Amygdala (tissue), 56 donors: ENCODE data around the gene CDC5L.

Source experiments
- DNase-seq, 56 donors: peaks; one replicate each; lab custom pipeline; 2025; lab: John Stamatoyannopoulos, UW

The CDC5L gene

GRCh38 chr6:44410363-44410762 is 22.9 kb downstream of the CDC5L start:
- no peak for DNase-seq

DNA sequence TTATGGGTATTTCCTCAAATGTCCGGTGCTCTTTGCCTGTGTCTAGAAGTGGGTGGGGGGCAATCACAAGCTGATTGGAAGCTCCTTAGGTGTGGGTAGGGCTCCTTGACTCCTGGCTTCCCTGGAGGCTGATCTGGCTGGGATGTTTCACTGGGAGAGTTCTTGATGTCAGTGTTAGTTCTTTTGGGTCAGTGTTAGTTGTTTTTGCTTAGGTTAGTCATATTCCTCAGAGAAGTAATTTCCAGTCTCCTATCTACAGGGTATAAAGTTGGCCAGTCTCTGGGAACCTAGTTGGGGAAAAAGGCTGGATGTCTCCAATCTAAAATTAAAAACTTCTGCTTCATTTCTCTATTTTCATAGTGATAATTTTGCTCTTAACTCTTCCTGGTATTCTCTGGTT is 23.6 kb downstream of the CDC5L start:
- no peak for DNase-seq

DNA sequence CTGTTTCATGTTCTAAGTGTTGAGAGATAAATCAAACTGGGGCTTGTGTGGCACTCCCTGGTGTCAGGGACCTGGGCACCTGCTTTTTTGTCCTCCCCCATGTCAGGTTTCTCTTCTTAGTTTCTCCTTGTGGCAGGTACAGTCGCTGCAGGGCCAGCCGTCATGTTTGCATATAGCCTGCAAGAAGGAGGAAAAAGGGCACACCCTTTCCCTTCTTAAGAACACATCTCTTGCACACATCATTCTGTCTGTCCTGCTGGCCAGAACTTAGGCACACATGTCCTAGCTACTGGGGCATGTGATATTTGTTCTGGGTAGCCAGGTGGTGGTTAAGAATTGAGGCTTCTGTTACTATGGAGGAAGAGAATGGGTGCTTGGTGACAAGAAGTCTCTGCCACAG is 27.9 kb downstream of the CDC5L start:
- DNase-seq, result no peak

DNA sequence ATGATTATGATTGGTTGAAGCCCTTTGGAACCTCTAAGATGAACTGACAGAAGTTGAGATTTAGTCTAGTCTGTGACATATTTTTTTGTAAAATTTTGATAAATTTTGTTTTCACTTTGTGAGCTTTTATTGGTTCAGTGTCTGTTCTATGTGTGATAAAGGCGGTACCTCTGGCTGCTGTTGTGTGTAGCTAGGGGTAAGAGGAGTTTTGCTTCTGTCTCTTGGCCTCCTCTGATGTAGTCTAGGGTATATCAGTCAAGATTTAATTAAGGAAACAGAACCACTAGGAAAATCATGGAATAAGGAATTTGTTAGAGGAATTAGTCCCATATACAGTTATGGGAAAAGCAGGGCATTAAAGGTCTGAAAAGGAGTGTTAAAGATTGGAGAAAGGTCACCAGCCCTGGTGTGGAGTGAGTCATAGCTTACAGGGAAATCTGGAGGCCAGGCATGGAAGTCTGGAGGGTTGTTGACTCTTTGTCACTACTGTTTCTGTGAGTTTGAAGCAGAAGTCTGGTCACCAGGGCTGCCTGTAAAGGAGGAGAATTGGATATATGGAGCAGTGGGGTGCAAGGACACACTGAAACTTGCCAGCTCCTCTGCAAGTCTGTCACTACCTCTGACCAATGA is 28.5 kb downstream of the CDC5L start:
- no peak for DNase-seq

DNA sequence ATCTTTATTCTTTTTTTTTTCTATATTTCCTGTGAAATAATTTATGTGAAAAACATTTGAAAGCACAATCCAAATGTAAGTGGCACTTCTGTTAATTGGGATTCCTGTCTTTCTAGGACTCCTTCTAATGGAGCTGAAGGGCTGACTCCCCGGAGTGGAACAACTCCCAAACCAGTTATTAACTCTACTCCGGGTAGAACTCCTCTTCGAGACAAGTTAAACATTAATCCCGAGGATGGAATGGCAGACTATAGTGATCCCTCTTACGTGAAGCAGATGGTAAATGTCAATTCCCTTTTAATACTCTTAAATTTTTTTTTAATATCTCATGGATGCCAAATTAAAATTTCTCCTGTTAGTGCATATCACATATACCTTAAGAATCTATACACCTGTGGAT is 35.0 kb downstream of the CDC5L start:
- no peak for DNase-seq

DNA sequence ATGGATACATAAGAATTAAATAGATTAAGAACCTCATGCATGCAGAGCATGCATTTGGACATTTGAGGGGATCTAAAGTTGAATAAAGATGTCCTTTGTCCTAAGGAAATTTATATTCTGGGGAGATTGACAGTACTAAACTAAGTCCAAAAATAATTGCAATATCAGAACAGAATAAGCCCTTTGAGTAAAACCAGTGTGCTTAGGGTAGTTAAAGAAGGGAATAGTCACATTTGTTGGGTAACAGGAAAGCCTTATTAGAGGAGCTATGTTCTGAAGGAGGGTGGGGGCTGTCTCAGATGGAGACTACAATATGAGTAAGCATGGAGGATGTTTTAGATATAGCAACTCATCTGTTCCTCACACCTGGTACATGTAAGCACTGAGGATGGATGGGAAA is 35.8 kb downstream of the CDC5L start:
- DNase-seq, result no peak

- no peak for DNase-seq
Measured at GRCh38 chr6:44425951-44426350, 38.4 kb downstream of the CDC5L start.

DNA sequence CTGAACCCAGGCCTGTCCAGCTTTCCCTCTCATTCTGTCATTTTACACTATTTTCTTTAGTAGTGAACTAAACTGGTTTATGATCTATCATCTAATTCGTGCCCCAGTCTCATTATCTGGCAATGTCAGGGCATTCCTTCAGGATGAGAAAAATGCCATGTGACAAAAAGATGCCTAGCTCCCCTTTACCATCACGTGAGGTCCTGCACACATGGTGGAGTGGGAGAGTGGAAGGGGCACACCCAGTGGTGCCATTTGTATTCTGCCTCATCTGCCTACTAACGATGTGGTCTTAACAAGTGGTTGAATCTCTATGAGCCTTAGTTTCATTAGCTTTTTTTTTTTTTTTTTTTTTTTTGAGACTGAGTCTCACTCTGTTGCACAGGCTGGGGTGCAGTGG is 41.2 kb downstream of the CDC5L start:
- DNase-seq, result no peak

DNA sequence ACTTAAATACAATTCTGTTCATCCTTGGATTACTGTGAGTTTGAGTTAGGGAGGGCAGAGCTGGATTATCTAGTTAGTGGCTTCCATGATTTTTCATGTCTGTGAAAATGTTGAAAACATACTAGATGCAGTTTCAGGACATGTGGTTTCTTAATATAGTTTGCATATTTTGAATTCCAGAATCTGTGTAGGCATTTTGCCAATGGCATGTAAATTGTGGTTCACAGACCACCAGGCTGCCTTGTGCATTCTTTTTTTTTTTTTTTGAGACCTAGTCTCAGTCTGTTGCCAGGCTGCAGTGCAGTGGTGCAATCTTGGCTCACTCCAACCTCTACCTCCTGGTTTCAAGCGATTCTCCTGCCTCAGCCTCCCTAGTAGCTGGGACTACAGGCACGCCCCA is 42.8 kb downstream of the CDC5L start:
- no peak for DNase-seq

GRCh38 chr6:44431118-44431725 is 43.7 kb downstream of the CDC5L start:
- peak in 9 of 56 donors; percentile 3 to 68 (median 9) for DNase-seq

GRCh38 chr6:44432227-44432626 is 44.7 kb downstream of the CDC5L start:
- DNase-seq, result no peak

DNA sequence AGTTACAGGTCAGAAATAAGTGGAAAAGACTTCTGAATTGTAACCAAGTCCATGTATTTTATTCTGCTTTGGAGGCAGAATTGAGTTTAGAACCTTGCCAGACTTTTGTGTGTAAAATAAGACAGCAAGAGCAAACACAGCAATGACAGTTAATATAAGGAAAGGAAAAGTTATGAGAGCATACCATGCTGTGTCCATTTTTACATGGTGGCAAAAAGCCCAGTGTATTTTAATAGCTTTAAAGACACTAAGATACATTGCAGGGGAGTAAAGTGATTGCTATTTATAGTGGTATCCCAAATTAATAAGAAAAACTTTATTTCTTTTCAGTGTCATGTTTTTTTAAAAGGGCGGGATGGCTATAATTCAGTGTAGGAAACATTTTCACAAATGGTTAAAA is 45.2 kb downstream of the CDC5L start:
- DNase-seq, result no peak

GRCh38 chr6:44435500-44435899 is 48.0 kb downstream of the CDC5L start:
- DNase-seq, result no peak

DNA sequence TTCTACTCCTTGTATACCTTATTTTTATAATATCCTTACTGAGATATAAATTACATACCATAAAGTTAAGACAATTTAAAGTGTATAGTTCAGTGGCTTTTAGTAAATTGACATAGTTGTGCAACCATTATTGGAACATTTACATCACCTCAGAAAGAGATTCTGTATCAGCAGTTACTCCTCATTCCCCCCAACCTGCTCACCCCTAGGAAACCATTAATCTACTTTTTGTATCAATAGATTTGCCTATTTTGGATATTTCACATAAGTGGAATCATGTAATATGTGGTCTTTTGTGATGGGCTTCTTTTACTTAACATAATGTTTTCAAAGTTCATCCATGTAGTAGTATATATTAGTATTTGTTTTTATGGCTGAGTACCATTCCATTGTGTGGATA is 51.3 kb downstream of the CDC5L start:
- DNase-seq, result no peak

GRCh38 chr6:44439270-44440045 is 52.0 kb downstream of the CDC5L start:
- DNase-seq, result no peak

DNA sequence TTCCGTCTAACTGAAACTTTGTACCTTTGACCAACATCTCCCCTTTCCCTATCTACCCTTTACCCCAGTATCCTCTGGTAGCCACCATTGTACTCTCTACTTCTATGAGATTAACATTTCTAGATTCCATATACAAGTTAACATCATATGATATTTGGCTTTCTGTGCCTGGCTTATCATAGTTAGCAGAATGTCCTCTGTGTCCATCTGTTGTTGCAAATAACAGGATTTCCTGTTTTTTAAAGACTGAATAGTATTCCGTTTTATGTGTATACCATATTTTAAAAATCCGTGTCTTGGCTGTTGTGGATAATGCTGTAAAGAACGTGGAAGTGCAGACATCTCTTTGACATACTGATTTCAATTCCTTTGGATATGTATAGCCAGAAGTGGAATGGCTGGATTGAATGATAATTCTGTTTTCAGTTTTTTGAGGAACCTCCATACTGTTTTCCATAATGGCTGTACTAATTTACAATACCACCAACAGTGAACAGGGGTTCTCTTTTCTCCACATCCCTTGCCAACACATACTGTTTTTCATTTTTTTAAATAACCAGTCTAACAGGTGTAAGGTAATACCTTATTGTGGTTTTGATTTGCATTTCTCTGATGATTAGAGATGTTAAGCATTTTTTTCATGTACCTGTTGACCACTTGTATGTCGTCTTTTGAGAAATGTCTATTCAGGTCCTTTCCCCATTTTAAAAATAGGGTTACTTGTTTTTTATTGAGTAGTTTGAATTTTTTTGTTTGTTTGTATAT is 53.8 kb downstream of the CDC5L start:
- no peak for DNase-seq

DNA sequence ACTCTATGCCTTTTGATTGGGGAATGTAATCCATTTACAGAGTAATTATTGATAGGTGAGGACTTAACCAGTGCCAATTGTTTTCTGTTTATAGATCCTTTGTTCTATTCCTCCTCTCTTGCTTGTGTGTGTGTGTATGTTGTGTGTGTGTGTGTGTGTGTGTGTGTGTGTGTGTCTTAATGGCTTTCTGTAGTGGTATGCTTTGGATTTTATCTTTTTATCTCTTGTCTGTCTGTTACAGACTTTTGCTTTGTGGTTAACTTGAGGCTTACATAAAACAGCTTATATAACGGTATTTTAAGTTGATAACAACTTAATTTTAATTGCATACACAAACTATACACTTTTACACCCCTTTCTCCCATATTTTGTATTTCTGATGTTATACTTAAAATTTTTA is 54.7 kb downstream of the CDC5L start:
- no peak for DNase-seq

DNA sequence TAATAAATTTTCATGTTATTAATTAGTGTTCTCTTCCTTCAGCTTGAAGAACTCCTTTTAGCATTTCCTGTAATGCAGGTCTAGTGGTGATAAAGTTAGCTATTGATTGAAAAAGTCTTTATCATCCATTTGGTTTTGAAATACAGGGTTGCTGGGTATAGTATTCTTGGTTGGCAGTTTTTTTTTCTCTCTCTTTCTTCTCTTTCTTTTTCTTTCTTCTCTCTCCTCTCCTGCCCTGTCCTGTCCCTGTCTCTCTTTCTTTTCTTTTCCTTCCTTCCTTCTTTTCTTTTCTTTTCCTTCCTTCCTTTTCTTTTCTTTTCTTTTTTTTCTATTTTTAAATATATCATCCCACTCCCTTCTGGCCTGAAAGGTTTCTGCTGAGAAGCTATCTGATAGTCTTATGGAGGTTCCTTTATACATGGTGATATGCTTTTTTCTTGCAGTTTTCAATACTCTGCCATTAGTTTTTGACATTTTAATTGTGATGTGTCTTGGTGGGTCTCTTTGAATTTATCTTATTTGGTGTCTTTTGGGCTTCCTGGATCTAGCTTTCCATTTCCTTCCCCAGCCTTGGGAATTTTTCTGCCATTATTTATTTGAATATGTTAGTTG is 55.4 kb downstream of the CDC5L start:
- no peak for DNase-seq

- no peak for DNase-seq
Measured at GRCh38 chr6:44444853-44445252, 57.3 kb downstream of the CDC5L start.

DNA sequence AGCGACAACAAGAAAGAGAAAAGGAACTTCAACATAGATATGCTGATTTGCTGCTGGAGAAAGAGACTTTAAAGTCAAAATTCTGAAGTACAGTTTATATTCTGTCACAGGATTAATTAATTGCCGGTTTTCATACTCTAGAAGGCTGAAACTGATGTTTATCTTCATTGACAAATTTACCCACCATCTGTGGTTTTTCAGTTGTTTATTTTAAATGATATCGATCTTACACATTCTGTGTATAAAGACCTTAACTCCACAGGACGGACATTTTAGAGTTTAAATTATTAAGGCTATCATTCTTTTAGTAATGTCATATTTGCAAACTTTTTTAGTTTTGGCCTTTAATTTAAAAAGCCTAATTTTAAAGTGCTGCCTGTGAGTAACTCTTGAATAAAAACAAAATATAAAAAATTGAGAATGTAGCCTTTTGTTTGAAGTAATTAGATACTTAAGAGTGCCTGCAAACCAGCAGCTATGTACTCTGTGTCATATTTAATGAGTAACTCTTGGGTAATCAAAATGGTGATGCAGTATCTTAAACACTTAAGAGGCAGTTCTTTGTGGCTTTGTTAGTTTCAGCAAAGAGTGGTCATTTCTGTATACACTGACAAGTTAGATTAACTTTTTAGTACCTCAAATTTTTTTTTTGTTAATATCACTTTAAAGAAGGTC is 59.3 kb downstream of the CDC5L start:
- DNase-seq, result no peak
